ENCODE results near the gene TESPA1.

DNA sequence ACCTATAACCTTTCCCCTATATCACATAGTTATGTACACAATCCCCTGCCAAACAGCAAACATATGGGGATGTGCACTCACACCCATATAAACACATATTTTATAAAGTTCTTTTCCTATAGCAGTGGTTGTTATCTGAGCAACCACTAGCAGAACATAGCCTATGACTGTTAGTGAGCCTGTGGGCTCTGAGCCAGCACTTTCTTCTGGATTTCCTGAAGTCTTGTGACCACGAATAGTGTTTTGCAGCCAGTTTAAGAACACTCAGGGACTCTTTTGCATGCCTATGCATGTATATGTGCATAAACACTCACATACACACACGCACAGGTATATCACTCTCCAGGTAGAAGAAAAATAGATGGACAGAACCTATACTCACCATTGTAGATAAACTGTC lies 17.1 kb downstream of the TESPA1 start:
- TF ChIP-seq GATA3 (IDR thresholded peaks at IDR 0.05; ENCODE audit: low read depth, low read length) (no peak), GATA2 (IDR thresholded peaks at IDR 0.05; ENCODE audit: low read depth, low read length) (no peak)
